ENCODE data around the gene TKT. TPM values are rescaled to one million over a fixed set of nuclear protein-coding genes. Genes with fewer than 3 reads are reported as not detected.
"Not testable (repeated sequence)": the region's sequence is repeated elsewhere in the genome, so short reads cannot be mapped to it uniquely, and the experiment has no call there.

TKT gene
- total RNA-seq, 1 experiment from 2014 or later = 446 TPM

- CTCF ChIA-PET = interaction anchor here (0.6 kb wide), 2 partner anchors 213 to 591 kb away, joined by 3 read pairs; partner anchors contain the start of gene SELENOK
- H3K27ac Mint-ChIP-seq (ENCODE audit: unreplicated experiment) = no peak overlapping the region
Measured at GRCh38 chr3:53300826-53301225, 45.0 kb upstream of the TKT start.

GRCh38 chr3:53299611-53300023, 43.8 kb upstream of the TKT start:
- intact Hi-C loops (cut with micrococcal nuclease; ENCODE audit: unreplicated experiment) = loop anchor here (2.0 to 10.0 kb wide), 2 partner anchors 235 to 411 kb away; no protein-coding TSS in a partner anchor
- H3K9me3 Mint-ChIP-seq (ENCODE audit: low read depth, unreplicated experiment); H3K27me3 Mint-ChIP-seq (ENCODE audit: unreplicated experiment); H3K27ac Mint-ChIP-seq (ENCODE audit: unreplicated experiment); BruUV-seq (replicated peaks); H3K4me1 Mint-ChIP-seq (ENCODE audit: low read depth, unreplicated experiment); H3K4me3 Mint-ChIP-seq (ENCODE audit: low read depth, unreplicated experiment); DNase-seq; CTCF ChIA-PET: not testable (repeated sequence)
- TF ChIP-seq CTCF (IDR thresholded peaks at IDR 0.05; ENCODE audit: unreplicated experiment) = peak; percentile 37
- H3K36me3 Mint-ChIP-seq (ENCODE audit: insufficient read depth, unreplicated experiment) = peaks cover 21% of the 10 kb centered on the region

More at GRCh38 chr3:53300826-53301225, 45.0 kb upstream of the TKT start:
- no peaks in the 10 kb centered on the region for H3K27me3 Mint-ChIP-seq (ENCODE audit: unreplicated experiment)
- no peak overlapping the region for H3K4me3 Mint-ChIP-seq (ENCODE audit: low read depth, unreplicated experiment)
- BruUV-seq (replicated peaks) = no TSS peak
- intact Hi-C loops (cut with micrococcal nuclease; ENCODE audit: unreplicated experiment) = loop anchor here (10.0 kb wide), 1 partner anchor 234 kb away; no protein-coding TSS in a partner anchor
- no peak for DNase-seq
- TF ChIP-seq CTCF (IDR thresholded peaks at IDR 0.05; ENCODE audit: unreplicated experiment) = no peak
- no peaks in the 10 kb centered on the region for H3K9me3 Mint-ChIP-seq (ENCODE audit: low read depth, unreplicated experiment)
- no peaks in the 10 kb centered on the region for H3K4me1 Mint-ChIP-seq (ENCODE audit: low read depth, unreplicated experiment)
- peaks cover 17% of the 10 kb centered on the region for H3K36me3 Mint-ChIP-seq (ENCODE audit: insufficient read depth, unreplicated experiment)

- no peak for DNase-seq
- Mint-ChIP-seq H3K4me3 (ENCODE audit: low read depth, unreplicated experiment) (no peak overlapping the region), H3K27me3 (ENCODE audit: unreplicated experiment) (no peaks in the 10 kb centered on the region), H3K27ac (ENCODE audit: unreplicated experiment) (no peak overlapping the region), H3K36me3 (ENCODE audit: insufficient read depth, unreplicated experiment) (peaks cover 13% of the 10 kb centered on the region), H3K9me3 (ENCODE audit: low read depth, unreplicated experiment) (no peaks in the 10 kb centered on the region), H3K4me1 (ENCODE audit: low read depth, unreplicated experiment) (no peaks in the 10 kb centered on the region)
- intact Hi-C loops (cut with micrococcal nuclease; ENCODE audit: unreplicated experiment) = no loop called here
- TF ChIP-seq CTCF (IDR thresholded peaks at IDR 0.05; ENCODE audit: unreplicated experiment) = no peak
- CTCF ChIA-PET = no interaction called here
- BruUV-seq (replicated peaks) = no TSS peak
Measured at GRCh38 chr3:53295410-53295809, 39.6 kb upstream of the TKT start.

- intact Hi-C loops (cut with micrococcal nuclease; ENCODE audit: unreplicated experiment) = no loop called here
- no peak for TF ChIP-seq CTCF (IDR thresholded peaks at IDR 0.05; ENCODE audit: unreplicated experiment)
- DNase-seq = no peak
- Mint-ChIP-seq H3K4me1 (ENCODE audit: low read depth, unreplicated experiment) (no peaks in the 10 kb centered on the region), H3K4me3 (ENCODE audit: low read depth, unreplicated experiment) (no peak overlapping the region), H3K27me3 (ENCODE audit: unreplicated experiment) (no peaks in the 10 kb centered on the region), H3K36me3 (ENCODE audit: insufficient read depth, unreplicated experiment) (peaks cover 20% of the 10 kb centered on the region), H3K27ac (ENCODE audit: unreplicated experiment) (no peak overlapping the region), H3K9me3 (ENCODE audit: low read depth, unreplicated experiment) (no peaks in the 10 kb centered on the region)
- BruUV-seq (replicated peaks) = no TSS peak
- CTCF ChIA-PET = no interaction called here
Measured at GRCh38 chr3:53293867-53294266, 38.0 kb upstream of the TKT start.
